SKM-1 treated with dmso at 0.1 percent for 144 hours (cell line): ENCODE measurements around the gene SLC35F3.

ENCODE experiments used
- DNase-seq: peaks from one replicate; lab custom pipeline; 2025; ENCODE audit not compliant: unreplicated experiment; lab: John Stamatoyannopoulos, UW

SLC35F3 gene

DNA sequence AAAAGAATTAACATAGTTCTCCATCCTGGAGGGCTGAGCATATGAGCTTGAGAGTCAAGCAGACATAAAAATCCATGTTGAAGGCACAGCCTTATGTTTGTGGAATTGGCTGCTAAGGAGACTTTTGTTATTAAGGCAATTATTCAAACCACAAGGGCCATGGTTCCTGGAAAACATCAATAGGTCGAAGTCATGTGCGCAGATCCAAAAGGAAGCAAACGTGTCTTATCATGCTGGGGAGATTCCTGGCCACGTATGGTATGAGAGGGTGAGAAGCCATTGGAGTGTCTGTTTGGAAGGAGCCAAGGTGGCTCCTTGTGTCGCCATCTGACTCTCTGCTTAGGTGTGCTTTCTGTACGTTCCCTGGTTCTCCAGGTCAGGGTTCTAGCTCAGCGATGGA, 406.9 kb downstream of the SLC35F3 start:
- no peak for DNase-seq

DNA sequence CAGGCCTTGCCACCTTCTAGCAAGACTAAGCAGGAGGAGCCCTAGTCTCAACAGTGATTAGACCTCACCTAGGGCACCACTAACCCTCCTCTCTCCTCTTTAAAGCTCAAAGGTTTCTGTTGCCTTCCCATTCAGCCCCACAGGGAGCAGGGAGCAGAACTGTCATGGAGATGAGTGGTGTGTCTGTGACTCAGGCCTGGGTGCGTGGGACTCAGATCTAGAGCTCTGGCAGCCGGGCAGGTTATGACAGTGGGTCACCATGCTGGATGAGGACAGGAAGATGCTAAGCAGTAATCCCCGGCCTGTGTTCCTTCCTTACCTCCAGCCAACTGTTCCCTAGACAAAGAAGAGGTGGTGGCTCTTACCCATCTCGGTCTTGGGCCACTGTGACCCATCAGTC, 408.7 kb downstream of the SLC35F3 start:
- no peak for DNase-seq

DNA sequence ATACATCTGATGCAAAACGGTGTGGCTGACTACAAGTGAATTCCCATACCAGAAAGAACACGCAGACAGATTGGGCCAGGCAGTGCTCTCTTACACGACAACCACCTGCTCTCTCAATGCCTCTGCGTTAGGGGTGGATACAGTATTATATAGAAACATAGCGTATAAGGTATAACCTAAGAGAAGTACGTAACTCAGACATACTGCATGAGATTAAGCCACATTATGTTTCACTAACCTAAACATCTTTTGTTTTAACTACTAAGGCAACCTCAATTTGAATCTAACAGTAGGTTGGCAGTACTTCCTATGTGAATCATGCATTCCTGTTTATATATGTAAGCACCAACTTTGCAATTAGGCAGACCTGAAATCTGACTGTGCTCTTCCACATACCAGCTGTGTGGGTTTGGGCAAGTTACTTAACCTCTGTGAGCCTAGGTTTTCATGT, 410.6 kb downstream of the SLC35F3 start:
- peak; percentile 26 for DNase-seq

DNA sequence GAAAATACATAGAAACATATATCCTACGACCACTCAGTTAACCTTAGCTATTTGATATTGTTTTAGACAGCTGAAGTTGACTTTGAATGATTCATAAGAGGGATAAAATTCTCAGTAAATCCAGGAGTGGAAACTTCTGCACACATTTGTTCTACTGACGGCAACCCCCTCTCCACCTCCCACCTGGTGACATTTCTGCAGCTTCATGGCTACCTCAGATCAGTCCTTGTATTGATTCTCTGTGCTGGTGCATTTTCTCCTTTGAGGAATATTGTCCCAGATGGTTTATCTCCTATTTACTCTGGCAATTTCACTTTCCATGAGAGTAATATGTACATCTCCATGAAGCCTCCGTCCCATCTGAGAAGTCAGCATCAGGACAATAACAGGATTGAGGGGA, 411.1 kb downstream of the SLC35F3 start:
- DNase-seq, result no peak

DNA sequence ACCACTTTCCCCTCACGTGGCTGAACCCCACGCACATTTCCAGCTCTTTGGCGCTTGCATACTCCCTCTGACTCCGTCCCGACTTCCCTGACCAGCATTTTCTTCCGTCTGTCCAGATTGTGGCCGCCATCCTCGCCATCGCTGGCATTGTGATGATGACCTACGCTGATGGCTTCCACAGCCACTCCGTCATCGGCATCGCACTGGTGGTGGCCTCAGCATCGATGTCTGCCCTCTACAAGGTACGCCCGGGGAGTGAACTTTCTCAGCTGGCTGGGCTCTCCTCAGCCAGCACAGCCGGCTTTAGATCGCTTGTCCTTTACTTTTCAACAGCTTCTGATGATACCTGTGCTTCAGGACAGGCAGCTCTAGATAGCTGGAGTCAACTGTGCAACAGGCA, 412.0 kb downstream of the SLC35F3 start:
- no peak for DNase-seq

DNA sequence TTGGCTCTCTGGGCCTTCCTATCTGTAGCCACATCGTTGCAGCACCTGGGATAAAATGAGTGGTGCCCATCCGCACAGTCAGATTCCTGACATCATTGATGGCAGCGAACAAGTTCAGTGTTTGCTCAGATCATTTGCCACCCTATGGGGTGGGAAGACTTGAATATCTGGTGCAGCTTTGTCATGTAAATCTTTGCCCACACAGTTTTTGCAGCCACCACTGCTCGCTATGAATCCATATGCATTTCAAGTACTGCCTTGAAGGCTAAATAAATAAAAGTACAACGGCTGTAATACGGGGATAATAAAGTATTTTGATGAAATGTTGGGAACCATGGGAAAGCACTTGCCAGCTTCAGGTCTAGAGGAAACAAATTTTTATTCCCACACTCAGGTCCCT, 412.5 kb downstream of the SLC35F3 start:
- no peak for DNase-seq

DNA sequence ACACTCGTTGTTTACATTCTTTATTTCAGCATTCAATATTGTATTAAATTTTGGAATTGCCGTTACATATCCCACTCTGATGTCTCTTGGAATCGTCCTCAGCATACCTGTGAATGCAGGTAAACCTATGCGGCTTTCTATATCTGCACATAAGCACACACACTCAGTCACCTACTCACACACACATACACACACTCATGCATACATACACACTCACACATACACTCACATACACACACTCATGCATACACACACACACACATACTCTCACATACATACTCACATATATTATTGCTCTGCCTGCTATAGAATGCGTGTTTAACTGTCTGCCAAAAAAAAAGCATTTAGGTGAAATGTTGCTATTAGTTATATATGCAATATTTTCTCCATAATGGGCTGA, 415.6 kb downstream of the SLC35F3 start:
- DNase-seq, result no peak

DNA sequence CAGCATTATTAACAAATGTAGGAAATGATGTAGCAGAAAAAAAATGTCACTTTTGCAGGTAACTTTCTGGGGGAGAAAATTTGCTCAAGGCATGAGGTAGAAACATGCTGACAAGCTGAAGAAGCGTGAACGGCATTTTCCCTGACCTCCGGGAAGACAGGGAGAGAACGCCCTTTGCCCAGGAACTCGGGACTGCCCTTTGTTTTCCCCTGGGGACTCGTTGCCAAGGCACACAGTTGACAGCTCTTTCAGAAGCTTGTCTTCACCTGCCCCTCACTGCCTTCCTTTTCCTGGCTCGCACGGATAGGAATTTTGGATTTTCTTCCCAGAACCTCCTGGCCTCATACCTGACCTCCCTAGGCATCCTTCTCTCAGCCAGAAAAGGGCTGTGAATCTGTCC, 416.1 kb downstream of the SLC35F3 start:
- DNase-seq, result no peak

DNA sequence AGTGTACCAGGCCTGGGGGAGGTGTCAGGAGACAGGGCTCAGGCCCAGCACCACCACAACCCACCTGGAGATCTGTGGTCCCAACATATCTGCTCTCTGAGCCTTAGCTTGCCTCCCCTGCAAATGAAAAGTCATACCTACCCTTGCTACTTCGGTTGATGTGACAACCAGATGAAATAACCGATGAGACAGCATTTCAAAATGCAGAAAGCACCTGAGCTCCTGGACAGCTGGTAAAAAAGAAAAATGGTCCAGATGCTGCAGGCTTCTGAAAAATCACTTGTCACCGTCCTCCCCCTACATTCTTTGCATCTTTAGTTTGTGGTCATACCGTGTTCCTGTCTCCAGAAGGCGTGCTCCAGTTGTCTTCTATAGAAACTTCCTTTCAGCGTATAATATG, 416.8 kb downstream of the SLC35F3 start:
- no peak for DNase-seq

DNA sequence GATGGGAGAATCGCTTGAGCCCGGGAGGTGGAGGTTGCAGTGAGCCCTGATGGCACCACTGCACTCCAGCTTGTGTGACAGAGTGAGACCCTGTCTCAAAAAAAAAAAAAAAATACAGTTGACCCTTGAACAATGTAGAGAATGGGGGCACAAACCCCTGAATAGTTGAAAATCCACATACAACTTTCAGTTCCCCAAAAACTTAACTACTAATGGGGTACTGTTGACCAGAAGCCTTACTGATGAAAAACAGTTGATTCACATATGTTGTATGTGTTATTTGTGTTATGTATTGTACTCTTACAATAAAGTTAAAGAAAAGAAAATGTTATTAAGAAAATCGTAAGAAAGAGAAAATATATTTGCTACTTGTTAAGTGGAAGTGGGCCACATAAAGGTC, 417.6 kb downstream of the SLC35F3 start:
- no peak for DNase-seq

DNA sequence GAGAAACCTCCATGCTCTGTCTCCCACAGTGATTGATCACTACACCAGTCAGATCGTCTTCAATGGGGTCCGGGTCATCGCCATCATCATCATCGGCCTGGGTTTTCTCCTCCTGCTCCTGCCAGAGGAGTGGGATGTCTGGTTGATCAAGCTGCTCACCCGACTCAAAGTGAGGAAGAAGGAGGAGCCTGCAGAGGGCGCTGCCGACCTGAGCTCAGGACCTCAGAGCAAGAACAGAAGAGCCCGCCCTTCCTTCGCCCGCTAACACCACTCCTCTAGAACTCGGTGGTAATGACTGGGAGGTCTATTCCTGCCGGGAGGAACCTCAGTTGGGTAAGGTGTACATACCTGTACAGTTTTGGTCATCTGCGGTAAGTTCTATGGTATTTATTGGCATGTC, 418.5 kb downstream of the SLC35F3 start:
- DNase-seq, result peak; percentile 55

DNA sequence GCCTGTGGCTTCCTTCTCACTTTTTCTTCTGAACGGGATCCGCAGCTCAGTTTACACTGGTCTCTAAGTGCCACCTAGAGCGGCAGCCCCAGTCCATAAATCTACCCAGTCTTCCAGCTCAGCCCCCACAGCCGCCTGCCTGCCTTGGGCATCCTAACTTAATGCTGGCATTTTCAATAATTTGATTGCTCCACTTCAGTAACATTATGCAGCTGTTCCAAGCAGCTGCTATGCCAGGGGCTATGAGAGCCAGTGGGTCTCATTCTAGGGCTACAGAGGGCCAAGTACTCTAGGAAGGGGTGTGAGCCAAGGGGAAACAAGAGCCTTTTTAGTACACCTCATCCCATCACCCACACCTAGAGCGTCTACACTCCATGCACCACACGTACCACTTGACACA, 420.3 kb downstream of the SLC35F3 start:
- DNase-seq, result no peak

DNA sequence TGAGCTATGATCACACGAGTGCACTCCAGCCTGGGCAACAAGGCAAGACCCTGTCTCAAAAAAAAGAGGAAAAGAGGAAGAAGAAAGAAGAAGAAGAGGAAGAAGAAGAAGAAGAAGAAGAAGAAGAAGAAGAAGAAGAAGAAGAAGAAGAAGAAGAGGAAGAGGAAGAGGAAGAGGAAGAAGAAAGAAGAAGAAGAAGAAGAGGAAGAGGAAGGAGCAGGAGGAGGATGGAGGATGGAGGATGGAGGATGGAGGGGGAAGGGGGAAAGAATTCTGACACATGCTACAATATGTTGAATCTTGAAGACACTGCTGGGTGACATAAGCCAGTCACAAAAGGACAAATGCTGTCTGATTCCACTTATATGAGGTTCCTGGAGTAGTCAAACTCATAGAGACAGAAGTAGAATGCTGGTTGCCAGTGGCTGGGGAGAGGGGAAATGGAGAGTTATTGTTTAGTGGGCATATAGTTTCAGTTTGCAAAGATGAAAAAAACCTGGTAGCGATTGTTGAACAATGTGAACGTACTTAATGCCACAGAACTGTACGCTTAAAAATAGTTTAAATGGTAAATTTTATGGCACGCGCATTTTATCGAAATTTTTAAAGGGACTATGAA, 421.5 kb downstream of the SLC35F3 start:
- DNase-seq, result peak; percentile 34

DNA sequence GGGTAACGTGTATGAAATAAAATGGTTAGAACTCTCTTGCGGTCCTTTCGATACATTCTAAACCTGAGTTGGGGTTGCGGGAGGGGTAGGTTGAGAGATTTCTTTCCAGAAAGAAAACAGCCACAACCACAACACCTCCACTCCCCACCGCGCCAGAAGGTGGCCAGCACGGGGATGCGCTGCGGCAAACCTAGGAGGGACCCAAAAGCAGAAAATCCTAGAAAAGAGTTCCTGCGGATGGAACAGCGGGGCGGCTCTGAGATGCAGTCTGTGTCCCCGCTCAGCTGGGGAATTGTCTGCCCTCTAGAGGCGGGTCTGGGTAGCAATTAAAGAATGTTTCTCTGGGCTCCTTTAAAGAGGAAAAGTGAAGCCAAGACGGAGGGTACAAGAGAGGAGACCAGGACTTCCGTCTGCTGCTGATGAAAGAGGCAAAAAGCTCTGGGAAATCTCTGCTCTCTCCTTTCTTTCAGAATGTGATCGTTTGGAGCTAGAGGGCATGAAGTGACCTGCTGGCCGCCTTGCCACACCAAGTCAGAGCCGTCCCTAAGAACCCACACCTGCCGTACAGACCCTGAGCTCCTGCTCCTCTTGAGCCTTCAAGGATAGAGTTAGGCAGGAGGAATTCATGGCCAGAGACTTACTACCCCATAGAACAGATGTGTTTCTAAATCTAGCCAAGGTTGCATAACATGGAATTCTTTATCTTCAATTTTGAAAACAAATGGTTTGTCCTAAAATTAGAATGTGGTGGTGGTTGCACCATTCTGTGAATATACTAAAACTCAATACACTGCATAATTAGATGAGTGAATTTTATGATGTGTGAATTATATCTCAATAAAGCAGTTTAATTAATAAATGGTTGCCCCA, 422.3 kb downstream of the SLC35F3 start:
- DNase-seq, result peak; percentile 76

DNA sequence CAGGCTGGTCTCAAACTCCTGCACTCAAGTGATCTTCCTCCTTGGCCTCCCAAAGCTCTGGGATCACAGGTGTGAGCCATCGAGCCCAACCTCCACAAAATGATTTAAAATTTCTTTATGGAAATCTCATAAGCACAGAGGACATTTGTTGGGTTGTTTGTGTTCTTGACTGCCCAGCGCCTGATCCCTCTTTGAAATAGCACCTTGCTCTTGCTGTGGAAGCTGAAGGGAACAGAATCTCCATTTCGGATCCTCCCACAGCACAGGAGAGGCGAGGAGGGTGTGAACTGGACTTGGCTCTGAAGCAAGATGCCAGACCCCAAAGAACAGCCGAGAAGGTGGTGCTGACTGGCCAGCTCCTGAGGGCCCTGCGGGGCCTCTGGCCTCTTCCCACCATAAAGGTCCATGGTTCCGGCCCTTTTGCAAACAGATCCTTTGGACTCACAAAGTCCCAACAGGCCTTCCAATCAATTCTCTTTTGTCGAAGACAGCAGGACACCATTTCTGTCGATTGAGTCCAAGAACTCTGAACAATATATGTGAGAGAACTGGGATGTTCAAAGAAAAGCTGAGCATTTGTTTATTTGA, 423.2 kb downstream of the SLC35F3 start:
- DNase-seq, result no peak

DNA sequence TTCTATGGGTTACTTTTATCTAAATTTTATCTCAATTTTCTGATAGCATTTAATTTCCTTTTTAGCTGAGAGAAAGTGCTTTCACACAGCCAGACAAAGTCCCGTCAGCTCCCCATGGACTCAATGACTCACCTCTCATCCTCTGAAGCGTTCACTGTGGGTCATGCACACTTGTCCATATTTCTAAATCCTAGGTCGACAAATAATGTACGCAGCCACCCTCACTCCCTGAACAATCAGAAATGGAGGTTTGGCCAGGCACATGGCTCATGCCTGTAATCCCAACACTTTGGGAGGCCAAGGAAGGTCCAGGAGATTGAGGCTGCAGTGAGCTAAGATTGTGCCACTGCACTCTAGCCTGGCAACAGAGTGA, 426.4 kb downstream of the SLC35F3 start:
- DNase-seq, result no peak

DNA sequence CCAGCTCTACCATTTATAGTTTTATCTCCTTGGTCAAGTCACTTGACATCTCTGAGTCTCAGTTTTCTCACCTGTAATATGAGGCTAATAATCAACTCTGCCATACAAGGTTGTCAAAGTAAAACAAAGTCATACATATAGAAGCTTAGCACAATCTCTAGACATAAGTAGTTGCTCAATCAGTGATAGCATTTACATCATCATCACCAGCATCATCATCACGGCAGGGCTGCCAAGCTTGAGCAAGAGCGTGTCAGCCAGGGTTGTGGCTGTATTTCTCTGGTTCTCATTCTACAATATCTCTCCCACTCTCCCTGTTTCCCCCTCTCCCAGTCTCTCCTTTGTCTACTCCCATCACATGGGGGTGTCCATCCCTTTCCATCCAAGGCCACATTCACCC, 427.0 kb downstream of the SLC35F3 start:
- DNase-seq, result peak; percentile 95

DNA sequence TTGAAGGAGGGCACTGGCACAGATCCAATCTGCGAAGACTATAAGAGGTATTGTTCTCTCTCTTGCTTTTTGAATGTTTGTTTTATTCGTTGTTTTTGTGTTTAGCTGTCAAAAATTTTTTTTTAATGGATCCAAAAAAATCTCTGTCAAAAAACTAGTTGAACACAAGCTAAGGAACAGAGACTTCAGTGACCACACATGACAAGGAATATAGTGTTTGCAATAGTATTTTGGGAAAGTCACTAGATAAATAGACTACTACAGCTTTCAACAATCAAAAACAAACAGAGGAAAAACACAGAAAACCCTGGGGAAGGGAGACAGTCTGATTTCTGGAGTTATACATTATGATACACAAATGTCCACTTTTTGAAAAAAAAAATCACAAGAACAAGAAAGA, 431.9 kb downstream of the SLC35F3 start:
- DNase-seq, result no peak

DNA sequence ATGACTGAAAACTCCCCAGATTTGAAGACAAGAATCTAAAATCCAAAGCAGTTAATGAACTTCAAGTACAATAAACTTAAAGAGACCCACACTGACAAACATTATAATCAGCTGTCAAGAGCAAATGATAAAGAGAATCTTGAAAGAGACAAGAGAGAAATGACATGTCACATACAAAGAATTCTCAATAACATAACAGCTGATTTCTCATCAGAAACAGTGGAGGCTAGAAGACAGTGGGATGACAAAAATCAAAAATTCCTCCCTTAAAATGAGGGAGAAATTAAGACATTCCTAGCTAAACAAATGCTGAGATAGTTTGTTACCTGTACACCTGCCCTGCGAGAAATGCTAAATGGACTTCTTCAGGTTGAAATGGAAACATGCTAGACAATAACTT, 432.8 kb downstream of the SLC35F3 start:
- DNase-seq, result no peak

DNA sequence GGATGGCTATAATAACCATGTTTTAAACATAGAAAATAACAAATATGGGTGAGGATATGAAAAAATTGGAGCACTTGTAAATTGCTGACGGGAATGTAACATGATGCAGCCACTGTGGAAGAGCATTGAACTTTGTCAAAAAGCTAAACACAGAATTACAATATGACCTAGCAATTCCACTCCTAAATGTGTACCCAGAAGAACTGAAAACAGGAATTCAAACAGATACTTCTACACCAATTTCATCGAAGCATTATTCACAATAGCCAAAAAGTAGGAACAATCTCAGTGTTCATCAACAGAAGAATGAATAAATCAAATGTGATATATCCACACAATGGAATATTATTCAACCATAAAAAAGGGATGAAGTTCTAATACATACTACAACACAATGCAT, 436.1 kb downstream of the SLC35F3 start:
- DNase-seq, result no peak

DNA sequence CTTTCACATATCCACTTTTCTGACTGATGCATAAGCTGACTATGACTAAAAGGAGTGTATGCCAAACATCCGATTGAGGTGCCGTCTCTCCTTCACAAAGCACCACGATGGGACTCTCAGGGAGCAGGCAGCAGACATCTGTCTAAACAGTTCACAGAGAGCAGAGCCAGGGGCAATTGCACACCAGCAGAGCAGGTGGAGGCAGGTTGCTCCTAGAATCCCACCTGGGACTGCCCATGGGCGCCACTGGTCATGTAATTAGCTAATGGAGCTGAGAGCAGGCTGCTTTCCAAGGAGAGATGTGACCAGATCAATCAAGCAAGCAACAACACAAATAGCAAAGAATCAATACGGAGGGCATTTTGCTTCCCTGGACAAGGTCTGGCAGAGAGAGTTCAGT, 438.3 kb downstream of the SLC35F3 start:
- DNase-seq, result no peak

DNA sequence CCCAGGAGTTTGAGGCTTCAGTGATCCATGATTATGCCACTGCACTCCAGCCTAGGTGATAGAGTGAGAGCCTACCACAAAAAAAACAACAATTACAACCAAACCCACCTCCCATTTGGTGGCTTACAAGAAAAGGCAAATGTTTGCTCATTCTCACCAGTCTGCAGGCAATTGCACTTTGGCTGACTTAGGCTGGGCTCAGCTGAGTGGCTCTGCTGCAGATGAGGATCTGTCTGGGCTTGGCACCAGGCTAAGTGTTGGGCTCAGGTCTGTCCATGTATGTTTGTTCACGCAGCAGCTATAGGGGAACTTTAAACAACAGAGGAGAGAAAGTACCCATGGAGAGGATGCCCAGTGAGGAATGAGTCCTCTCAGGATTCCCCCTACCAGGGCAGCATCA, 440.8 kb downstream of the SLC35F3 start:
- no peak for DNase-seq
